RWPE1 (cell line): ENCODE measurements around the gene CAPS.

Source experiments
- CTCF ChIA-PET: fragments of 350-600 bp; sonication (Branson Sonifier 250); formaldehyde crosslinking; extraction: SDS; loops from one replicate; lab custom pipeline; 2021; lab: Yijun Ruan, JAX
- POLR2A ChIA-PET: fragments of 400-600 bp; formaldehyde crosslinking; extraction: SDS; loops from one replicate; lab custom pipeline; 2020; ENCODE audit warnings: antibody characterized with exemption; ENCODE audit not compliant: low non-redundant PET; lab: Yijun Ruan, JAX
- DNase-seq: peaks from one replicate; pipeline ENCODE4 v3.0.0; 2012; ENCODE audit warnings: low spot score
- H3K27ac ChIP-seq: fragments of 450-650 bp; 2 replicates; pipeline ENCODE4 v1.5.1; 2017
- TF ChIP-seq, protein P1 (sequence below): fragments of 450-650 bp; conservative IDR thresholded peaks from 2 replicates; pipeline ENCODE4 v1.5.1; 2017; ENCODE audit warnings: low read depth, mild to moderate bottlenecking

CAPS gene

GRCh38 chr19:5899728-5900526, 14.1 kb upstream of the CAPS start:
- TF ChIP-seq, protein P1, sequence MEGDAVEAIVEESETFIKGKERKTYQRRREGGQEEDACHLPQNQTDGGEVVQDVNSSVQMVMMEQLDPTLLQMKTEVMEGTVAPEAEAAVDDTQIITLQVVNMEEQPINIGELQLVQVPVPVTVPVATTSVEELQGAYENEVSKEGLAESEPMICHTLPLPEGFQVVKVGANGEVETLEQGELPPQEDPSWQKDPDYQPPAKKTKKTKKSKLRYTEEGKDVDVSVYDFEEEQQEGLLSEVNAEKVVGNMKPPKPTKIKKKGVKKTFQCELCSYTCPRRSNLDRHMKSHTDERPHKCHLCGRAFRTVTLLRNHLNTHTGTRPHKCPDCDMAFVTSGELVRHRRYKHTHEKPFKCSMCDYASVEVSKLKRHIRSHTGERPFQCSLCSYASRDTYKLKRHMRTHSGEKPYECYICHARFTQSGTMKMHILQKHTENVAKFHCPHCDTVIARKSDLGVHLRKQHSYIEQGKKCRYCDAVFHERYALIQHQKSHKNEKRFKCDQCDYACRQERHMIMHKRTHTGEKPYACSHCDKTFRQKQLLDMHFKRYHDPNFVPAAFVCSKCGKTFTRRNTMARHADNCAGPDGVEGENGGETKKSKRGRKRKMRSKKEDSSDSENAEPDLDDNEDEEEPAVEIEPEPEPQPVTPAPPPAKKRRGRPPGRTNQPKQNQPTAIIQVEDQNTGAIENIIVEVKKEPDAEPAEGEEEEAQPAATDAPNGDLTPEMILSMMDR, result no peak
- peak overlapping the region; percentile 49 for H3K27ac ChIP-seq
- no peak for DNase-seq
- ChIA-PET POLR2A (no interaction called here), CTCF (interaction anchor here (0.7 to 1.2 kb wide), 4 partner anchors 60 to 207 kb away, joined by 3 to 8 read pairs (median 6); no protein-coding TSS in a partner anchor)

DNA sequence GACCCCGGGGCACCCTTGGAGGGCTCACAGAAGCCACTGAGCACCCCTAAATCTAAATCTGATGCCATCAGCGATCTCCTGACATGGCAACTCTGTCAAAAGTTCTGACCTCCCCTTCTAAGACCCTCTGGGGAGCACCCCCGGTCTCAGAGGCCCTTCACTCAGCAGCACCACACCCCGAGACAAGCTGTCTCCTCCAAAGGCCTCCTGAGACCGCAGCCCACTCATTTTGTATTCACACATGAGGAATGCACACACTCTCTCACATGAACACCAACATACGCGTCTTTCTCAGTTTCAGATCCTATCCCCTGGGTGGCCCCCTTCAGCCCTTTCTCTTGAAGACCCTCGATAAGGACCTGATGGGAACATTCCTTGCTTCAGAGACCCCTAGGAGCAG, 13.1 kb upstream of the CAPS start:
- POLR2A ChIA-PET, result no interaction called here
- DNase-seq, result no peak
- CTCF ChIA-PET, result no interaction called here
- TF ChIP-seq, protein P1, result no peak
- H3K27ac ChIP-seq, result peak overlapping the region; percentile 49; the same call in 1 of the 2 replicates

DNA sequence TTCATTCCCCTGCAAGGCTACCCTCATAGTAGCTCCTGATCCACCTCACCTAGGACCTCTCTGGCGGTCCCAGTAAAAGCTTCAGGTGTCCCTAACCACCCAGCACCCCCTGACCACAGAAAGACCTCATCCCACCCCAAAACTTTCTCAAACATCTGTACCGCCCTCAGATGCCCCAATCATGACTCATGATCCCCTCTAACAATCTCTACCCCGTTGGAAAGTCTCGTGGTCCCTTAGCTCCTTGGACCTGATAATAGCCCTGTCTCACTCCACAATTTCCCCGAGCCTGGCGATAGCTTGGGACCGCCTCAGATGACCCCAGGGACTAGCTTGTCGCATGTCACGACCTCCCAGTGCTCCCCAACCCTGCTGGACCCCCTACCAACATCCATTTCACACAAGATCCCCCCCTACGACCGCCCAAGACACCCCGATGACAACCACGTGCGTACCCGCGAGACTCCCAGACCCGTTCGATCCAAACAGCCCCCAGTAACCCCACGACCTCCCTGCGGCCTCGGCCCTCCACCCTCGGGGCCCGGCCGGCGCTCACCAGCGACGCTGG, 10.9 kb upstream of the CAPS start:
- TF ChIP-seq, protein P1, result no peak
- peak; percentile 39 for DNase-seq
- H3K27ac ChIP-seq, result peak overlapping the region; percentile 96
- CTCF ChIA-PET, result interaction anchor here (1.5 kb wide), 1 partner anchor 99 kb away, joined by 10 read pairs; no protein-coding TSS in a partner anchor
- POLR2A ChIA-PET, result interaction anchor here (1.5 to 2.5 kb wide), 2 partner anchors 11 to 75 kb away, joined by 3 to 14 read pairs; no protein-coding TSS in a partner anchor

- peak within 1 kb of the TSS; percentile 96 for H3K27ac ChIP-seq
- ChIA-PET CTCF (interaction anchor here (0.6 kb wide), 1 partner anchor 45 kb away, joined by 3 read pairs; no protein-coding TSS in a partner anchor), POLR2A (interaction anchor here (0.5 to 2.5 kb wide), 7 partner anchors 10 to 986 kb away, joined by 3 to 14 read pairs (median 3); partner anchors contain the start of genes CAPS and NRTN)
- DNase-seq, result peak; percentile 93
- TF ChIP-seq, protein P1, result no peak
Observed at GRCh38 chr19:5903624-5904351, 10.3 kb upstream of the CAPS start, which contains the start of gene NDUFA11. Gene NDUFA11 (minus strand): TSS chr19:5903790. CDS start chr19:5903708, 82 bp downstream.

DNA sequence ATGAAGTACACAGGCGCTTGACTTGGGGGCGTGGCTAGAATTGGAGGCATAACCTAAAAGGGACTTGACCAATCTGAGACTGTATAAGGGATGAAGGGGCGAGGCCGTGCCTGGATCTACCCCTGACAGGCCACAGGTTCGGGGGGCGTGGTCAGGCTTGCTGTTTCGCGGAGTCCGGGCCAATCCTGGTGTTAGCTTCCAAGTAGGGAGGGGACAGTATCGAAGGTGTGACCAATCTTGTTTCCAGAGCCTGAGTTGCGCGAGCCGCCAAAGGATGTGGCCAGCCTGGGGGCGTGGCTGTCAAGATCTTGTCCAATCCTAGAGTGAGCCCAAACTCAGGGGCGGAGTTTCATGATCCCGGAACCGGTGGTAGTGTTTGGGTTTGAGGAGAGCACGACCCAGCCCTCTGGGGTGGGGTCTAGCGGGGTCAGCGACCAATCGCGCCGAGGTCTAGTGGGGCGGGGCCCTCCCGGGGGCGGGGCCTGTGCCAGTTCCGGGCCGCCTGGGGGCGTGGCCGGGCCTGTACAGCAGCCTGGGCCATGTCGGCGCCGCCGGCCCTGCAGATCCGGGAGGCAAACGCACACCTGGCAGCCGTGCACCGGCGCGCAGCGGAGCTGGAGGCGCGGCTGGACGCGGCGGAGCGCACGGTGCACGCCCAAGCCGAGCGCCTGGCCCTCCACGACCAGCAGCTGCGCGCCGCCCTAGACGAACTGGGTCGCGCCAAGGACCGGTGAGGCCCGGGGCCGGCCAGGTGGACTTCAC, 9.5 kb upstream of the CAPS start, which contains the start of gene VMAC:
TSS of gene VMAC (plus strand) at position 521 of the 762 bp plus-strand sequence. CDS start at position 540, 19 bp downstream.
- peak within 1 kb of the TSS; percentile 96 for H3K27ac ChIP-seq
- TF ChIP-seq, protein P1, result no peak
- POLR2A ChIA-PET, result interaction anchor here (0.5 to 2.5 kb wide), 6 partner anchors 9 to 985 kb away, joined by 3 to 14 read pairs (median 4); partner anchors contain the start of genes CAPS and NRTN
- DNase-seq, result peak; percentile 99
- CTCF ChIA-PET, result interaction anchor here (0.6 kb wide), 1 partner anchor 44 kb away, joined by 3 read pairs; no protein-coding TSS in a partner anchor
